HL-60 (cell line): ENCODE data around the gene WWC1.
A peak's percentile ranks its signal among the peaks of the same experiment; 100 is the strongest.

Source experiments
- REST ChIP-seq: IDR thresholded peaks from 2 replicates; pipeline ENCODE4 v1.6.1; 2012; ENCODE audit warnings: low read depth; ENCODE audit not compliant: insufficient replicate concordance
- TF ChIP-seq, protein P1 (sequence below): IDR thresholded peaks from one replicate; pipeline ENCODE4 v1.5.1; 2011; ENCODE audit warnings: low read length, control low read depth, inconsistent platforms; ENCODE audit not compliant: insufficient read depth

DNA sequence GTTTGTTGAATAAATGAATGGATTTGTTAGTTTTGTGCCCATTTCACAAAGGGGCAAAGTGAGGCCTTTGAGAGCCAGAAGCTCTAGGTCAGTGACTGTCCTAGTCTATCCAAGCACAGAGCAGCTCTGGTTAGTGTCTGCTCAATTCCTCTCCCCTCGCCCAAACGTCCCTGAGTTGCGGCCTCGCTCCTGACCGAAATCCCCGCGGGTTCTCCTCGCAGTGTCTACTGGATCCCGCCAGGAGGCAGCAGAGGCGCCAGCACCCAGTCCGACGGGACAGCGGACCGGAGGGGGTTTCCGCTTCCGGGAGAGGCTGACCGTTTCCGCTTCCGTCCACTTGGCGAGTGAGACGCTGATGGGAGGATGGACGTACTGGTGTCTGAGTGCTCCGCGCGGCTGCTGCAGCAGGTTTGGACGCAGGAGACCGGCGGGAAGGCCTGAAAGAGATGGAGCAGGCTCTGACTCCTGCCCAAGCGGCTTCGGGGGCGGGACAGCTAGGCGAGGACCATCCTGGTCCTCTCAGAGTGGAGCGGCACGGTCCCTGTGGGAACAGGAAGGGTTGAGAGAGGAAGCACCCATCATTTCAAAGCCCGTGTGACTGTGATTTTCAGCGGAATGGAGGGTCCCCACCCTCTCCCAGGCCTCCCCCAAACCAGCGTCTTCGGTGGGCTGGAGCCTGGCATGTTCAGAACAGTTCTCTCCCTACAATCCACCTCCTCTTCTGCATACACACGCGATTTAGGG lies 194.9 kb downstream of the WWC1 start, which contains the start of gene RARS1:
- TF ChIP-seq, protein P1, sequence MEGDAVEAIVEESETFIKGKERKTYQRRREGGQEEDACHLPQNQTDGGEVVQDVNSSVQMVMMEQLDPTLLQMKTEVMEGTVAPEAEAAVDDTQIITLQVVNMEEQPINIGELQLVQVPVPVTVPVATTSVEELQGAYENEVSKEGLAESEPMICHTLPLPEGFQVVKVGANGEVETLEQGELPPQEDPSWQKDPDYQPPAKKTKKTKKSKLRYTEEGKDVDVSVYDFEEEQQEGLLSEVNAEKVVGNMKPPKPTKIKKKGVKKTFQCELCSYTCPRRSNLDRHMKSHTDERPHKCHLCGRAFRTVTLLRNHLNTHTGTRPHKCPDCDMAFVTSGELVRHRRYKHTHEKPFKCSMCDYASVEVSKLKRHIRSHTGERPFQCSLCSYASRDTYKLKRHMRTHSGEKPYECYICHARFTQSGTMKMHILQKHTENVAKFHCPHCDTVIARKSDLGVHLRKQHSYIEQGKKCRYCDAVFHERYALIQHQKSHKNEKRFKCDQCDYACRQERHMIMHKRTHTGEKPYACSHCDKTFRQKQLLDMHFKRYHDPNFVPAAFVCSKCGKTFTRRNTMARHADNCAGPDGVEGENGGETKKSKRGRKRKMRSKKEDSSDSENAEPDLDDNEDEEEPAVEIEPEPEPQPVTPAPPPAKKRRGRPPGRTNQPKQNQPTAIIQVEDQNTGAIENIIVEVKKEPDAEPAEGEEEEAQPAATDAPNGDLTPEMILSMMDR = peak; percentile 97
- peak; percentile 86 for TF ChIP-seq REST
